Keratinocyte (primary cell): ENCODE results near the gene GIPC1.

Source experiments
- CTCF ChIP-seq, 3 experiments: IDR thresholded peaks in 1 of 3; conservative IDR thresholded peaks in 1 of 3; optimal IDR thresholded peaks in 1 of 3; 2 replicates in 2 of 3; 3 replicates in 1 of 3; pipeline versions ENCODE3 to v1.5.1; 2011; ENCODE audit warnings: low read length in 3 of 3, mild to moderate bottlenecking in 3 of 3, moderate library complexity in 2 of 3, control low read depth in 1 of 3, inconsistent platforms in 1 of 3; ENCODE audit not compliant: insufficient read depth in 2 of 3; ENCODE audit errors: extremely low read depth in 1 of 3
- EZH2 ChIP-seq: IDR thresholded peaks from one replicate; pipeline ENCODE4 v1.6.1; 2012; ENCODE audit warnings: inconsistent platforms, mild to moderate bottlenecking, low read length, moderate library complexity

DNA sequence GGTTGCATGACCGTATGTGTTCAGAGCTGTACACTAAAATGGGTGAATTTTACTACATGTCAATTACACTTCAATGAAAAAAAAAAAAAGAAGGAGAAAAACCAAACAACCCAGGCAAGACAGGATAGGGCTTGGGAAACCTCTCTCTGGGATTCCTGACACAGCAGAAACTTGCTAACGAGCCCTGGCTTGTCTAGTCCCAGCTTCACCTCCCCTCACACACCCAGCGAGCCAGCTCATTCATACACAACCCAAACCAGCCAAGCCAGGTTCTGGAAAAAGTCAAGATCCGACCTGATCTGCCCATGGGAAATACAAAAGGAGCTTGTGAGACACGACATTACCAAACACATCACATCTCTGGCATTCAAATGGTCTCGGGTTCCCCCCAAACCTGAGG, 29.8 kb upstream of the GIPC1 start:
- no peak for TF ChIP-seq CTCF (optimal IDR thresholded peaks at IDR 0.05 in 1 of 3, IDR thresholded peaks at IDR 0.05 in 1 of 3, conservative IDR thresholded peaks at IDR 0.05 in 1 of 3; ENCODE audit: extremely low read depth in 1 of 3, insufficient read depth in 2 of 3, low read length in 3 of 3)
- TF ChIP-seq EZH2, result no peak
